ENCODE results near the gene MROH7.

The MROH7 gene

DNA sequence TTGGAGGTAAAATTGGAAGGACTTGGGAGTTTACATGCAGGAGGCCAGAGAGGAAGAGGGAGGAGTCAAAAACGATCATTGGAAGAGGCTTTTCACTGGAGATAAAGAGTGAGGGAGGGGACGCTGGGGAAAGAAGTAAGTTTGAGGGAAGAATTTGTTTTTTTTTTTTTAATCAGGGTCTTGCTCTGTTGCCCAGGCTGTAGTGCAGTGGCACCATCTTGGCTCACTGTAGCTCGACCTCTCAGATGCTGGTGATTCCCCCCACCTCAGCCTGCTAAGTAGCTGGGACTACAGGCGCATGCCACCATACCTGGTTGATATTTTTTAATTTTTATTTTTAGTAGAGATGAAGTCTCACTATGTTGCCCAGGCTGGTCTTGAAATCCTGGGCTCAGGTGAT lies 1.2 kb upstream of the MROH7 start:
- in situ Hi-C loops (cut with MboI; ENCODE audit: low sequenced_read_pairs, unreplicated experiment) = no loop called here
- TF ChIP-seq, protein P1, sequence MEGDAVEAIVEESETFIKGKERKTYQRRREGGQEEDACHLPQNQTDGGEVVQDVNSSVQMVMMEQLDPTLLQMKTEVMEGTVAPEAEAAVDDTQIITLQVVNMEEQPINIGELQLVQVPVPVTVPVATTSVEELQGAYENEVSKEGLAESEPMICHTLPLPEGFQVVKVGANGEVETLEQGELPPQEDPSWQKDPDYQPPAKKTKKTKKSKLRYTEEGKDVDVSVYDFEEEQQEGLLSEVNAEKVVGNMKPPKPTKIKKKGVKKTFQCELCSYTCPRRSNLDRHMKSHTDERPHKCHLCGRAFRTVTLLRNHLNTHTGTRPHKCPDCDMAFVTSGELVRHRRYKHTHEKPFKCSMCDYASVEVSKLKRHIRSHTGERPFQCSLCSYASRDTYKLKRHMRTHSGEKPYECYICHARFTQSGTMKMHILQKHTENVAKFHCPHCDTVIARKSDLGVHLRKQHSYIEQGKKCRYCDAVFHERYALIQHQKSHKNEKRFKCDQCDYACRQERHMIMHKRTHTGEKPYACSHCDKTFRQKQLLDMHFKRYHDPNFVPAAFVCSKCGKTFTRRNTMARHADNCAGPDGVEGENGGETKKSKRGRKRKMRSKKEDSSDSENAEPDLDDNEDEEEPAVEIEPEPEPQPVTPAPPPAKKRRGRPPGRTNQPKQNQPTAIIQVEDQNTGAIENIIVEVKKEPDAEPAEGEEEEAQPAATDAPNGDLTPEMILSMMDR (IDR thresholded peaks at IDR 0.05; ENCODE audit: borderline replicate concordance, control extremely low read depth, extremely low read depth, insufficient read depth, missing control alignments) = no peak
- DNase-seq (ENCODE audit: low spot score) = no peak

DNA sequence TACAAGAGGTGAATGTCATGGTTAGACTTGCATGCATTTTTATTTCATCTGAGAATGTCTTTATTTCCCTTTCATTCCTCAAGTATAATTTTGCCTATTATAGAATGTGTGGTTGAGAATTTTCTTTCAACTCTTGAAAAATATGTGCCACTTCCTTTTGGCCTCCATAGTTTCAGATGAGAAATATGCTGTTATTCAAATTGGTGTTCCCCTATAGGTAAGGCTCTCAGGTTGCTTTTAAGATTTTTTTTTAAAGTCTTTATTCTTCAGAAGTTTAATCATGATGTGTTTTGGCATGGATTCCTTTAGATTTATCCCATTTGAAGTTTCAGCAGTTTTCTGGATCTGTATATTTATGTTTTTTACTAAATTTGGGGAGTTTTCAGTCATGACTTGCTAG lies 2.1 kb downstream of the MROH7 start:
- TF ChIP-seq, protein P1 (IDR thresholded peaks at IDR 0.05; ENCODE audit: borderline replicate concordance, control extremely low read depth, extremely low read depth, insufficient read depth, missing control alignments) = no peak
- in situ Hi-C loops (cut with MboI; ENCODE audit: low sequenced_read_pairs, unreplicated experiment) = no loop called here
- DNase-seq (ENCODE audit: low spot score) = no peak

DNA sequence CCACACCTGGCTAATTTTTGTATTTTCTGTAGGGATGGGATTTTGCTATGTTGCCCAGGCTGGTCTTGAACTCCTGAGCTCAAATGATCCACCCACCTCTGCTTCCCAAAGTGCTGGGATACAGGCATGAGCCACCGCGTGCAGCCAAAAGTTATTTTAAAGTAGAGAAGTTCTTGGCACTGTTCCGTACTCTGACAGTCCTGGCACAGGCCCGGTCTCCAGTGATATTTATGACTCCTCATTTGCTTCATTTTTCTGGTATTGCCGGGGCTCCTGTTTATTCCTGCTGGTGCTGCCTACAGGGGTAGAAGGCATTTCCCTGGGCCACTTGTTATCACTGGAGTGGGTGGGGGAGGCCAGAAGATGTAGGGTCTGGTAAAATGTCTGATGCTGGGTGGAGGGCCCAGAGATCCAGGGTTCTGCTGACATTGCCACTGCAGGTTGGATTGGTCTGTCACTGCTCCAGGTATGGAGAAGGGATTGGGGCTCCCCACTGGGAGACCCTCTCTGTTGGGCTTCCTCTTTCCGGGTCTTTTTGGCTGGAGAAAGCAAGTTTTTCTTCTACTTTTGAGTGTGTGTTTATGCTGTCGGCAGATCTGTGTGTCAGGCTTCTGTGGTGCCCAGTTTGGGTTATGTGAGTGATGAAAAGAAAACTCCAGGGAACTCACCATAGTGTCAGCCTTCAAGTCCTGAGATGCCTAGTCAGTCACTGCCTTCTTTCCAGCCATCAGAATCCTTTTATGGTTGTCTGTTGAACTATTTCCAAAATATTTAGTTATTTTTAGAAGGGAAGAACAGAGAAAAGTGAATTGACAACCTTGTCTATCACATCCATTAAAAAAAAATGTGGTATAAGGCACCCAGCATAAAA lies 4.5 kb downstream of the MROH7 start:
- DNase-seq (ENCODE audit: low spot score) = no peak
- TF ChIP-seq, protein P1 (IDR thresholded peaks at IDR 0.05; ENCODE audit: borderline replicate concordance, control extremely low read depth, extremely low read depth, insufficient read depth, missing control alignments) = no peak
- in situ Hi-C loops (cut with MboI; ENCODE audit: low sequenced_read_pairs, unreplicated experiment) = no loop called here

DNA sequence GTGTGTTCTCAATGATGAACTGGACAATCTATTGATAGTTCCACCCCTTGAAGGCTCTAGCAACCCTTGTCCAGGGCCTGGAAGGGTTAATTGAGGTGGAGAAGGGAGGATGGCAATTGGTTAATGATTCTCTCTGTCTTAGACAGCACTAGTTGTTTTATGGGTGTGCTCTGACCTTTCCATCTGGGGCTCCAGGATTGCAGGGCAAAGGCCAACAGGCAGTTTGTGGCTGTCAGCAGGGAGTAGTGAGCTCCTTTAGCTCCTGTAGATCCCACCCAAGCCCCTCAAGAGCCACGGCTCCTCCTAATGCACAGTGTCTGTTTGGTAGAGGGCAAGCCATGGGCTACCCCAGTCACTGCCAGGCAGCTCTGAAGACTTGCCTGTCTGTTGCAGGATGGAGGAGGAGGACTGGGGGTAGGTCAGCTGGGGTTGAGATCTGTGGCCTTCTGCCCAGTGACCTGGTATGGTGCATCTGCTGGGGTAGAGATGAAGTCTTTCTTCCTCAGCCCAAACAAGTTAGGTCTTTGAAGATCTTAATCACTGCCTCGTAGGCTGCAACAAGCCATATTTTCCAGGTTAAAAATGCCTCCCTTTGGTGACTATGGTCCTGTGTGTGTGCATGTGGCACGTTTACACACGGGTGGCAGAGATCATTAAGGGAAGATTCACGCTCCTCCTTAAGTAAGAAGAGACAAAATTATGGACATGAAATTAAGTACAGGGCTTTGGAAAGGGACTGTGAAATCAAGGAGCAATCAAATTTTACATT lies 7.7 kb downstream of the MROH7 start:
- DNase-seq (ENCODE audit: low spot score) = no peak
- TF ChIP-seq, protein P1 (IDR thresholded peaks at IDR 0.05; ENCODE audit: borderline replicate concordance, control extremely low read depth, extremely low read depth, insufficient read depth, missing control alignments) = no peak
- in situ Hi-C loops (cut with MboI; ENCODE audit: low sequenced_read_pairs, unreplicated experiment) = no loop called here

DNA sequence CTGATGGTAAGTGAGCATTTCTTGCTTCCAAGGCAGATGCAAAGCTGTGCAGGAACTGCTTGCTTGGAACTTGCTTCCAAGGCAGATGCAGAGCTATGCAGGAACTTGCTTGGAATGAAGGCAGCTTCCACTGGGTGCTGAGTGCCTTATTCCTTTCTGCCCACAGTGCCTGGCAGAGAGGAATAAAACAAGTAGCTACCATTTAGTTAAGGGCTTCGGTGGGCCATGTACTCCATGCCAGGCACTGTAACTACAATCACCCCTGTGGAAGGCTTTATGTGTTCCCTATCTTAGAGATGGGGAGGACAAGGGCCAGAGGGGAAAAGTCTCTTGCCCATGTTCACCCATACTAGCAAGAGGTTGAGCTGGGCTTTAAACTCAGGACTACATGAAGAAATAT lies 8.3 kb downstream of the MROH7 start:
- TF ChIP-seq, protein P1 (IDR thresholded peaks at IDR 0.05; ENCODE audit: borderline replicate concordance, control extremely low read depth, extremely low read depth, insufficient read depth, missing control alignments) = no peak
- no peak for DNase-seq (ENCODE audit: low spot score)
- in situ Hi-C loops (cut with MboI; ENCODE audit: low sequenced_read_pairs, unreplicated experiment) = no loop called here

DNA sequence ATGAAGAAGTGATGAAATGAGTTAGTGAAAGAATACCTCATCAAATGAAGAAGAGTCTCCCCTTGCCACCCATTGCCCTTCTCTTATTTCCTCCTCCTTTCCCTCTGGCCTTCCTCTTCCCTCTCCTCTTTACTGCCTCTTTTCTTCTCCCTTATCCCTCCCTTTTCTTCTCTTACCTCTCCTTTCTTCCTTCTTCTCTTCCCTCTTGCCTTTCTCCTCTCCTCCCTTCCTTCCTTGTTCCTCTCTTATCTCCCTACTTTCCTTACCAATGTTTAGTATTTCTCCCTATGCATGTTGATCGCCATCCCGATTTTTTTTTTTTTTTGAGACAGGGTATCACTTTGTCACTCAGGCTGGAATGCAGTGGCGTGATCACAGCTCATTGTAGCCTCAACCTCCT lies 8.8 kb downstream of the MROH7 start:
- TF ChIP-seq, protein P1 (IDR thresholded peaks at IDR 0.05; ENCODE audit: borderline replicate concordance, control extremely low read depth, extremely low read depth, insufficient read depth, missing control alignments) = no peak
- no peak for DNase-seq (ENCODE audit: low spot score)
- in situ Hi-C loops (cut with MboI; ENCODE audit: low sequenced_read_pairs, unreplicated experiment) = no loop called here
